BLaER1 treated with 17β-estradiol and CSF1 and Interleukin-3, amounts not matched to agents 10 nM and 100 nM (cell line): ENCODE results near the gene MSL2.
"Not testable (repeated sequence)": the region's sequence is repeated elsewhere in the genome, so short reads cannot be mapped to it uniquely, and the experiment has no call there.

ENCODE experiments used
- H3K27ac ChIP-seq, 11 experiments: shearing (Covaris generic); formaldehyde crosslinking; 2 replicates each; pipeline ENCODE4 v1.8.1; 2022
- H3K27me3 ChIP-seq, 11 experiments: shearing (Covaris generic); formaldehyde crosslinking; 2 replicates each; pipeline ENCODE4 v1.8.1; 2022
- H3K36me3 ChIP-seq, 11 experiments: shearing (Covaris generic); formaldehyde crosslinking; 2 replicates each; pipeline ENCODE4 v1.8.1; 2022
- H3K4me1 ChIP-seq, 10 experiments: shearing (Covaris generic); formaldehyde crosslinking; 2 replicates each; pipeline ENCODE4 v1.8.1; 2022
- H3K4me2 ChIP-seq, 11 experiments: shearing (Covaris generic); formaldehyde crosslinking; 2 replicates each; pipeline ENCODE4 v1.8.1; 2022
- H3K4me3 ChIP-seq, 10 experiments: shearing (Covaris generic); formaldehyde crosslinking; 2 replicates each; pipeline ENCODE4 v1.8.1; 2022
- H3K9ac ChIP-seq, 11 experiments: shearing (Covaris generic); formaldehyde crosslinking; 2 replicates each; pipeline ENCODE4 v1.8.1; 2022
- H3K9me3 ChIP-seq, 11 experiments: shearing (Covaris generic); formaldehyde crosslinking; replicated peaks in 1 of 11; 2 replicates each; pipeline ENCODE4 v1.8.1; 2022
- H4K20me1 ChIP-seq, 11 experiments: shearing (Covaris generic); formaldehyde crosslinking; 2 replicates each; pipeline ENCODE4 v1.8.1; 2022
- Cebpa-rat ChIP-seq, 11 experiments: shearing (Covaris generic); IDR thresholded peaks; 2 replicates each; pipeline ENCODE4 v1.8.1; 2022

Gene MSL2

DNA sequence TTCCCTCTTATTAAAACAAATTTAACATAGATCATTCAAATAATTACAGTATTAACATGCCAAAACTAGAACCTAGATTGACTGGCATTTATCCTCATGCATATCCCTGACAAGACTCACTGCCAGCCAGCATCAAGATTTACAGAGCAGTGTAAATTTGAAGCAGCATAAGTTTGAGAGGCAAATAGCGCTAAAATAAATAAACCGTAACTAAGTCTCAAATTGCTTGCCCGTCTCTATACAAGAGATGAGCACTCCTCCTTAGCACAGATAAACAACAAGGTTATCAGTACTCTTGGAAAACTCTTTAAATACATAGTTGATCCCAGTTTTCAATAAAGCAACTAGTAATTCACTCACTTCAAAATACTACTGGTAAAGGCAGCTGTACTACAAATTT is 29.6 kb downstream of the MSL2 start:
- Histone ChIP-seq H3K9ac (no peak overlapping the region), H4K20me1 (peaks cover 86 to 100% (median 99%) of the 10 kb centered on the region in 11 experiments), H3K9me3 (peaks cover 0 to 69% (median 39%) of the 10 kb centered on the region in 11 experiments; a peak in 19 of 22 replicates), H3K36me3 (peaks cover 0 to 47% (median 22%) of the 10 kb centered on the region in 11 experiments; a peak in 19 of 22 replicates), H3K4me3 (no peak overlapping the region), H3K27me3 (no peaks in the 10 kb centered on the region), H3K27ac (no peak overlapping the region), H3K4me1 (peaks cover 14 to 31% (median 25%) of the 10 kb centered on the region in 10 experiments), H3K4me2 (no peak overlapping the region)
- no peak for TF ChIP-seq Cebpa-rat (IDR thresholded peaks at IDR 0.05)

DNA sequence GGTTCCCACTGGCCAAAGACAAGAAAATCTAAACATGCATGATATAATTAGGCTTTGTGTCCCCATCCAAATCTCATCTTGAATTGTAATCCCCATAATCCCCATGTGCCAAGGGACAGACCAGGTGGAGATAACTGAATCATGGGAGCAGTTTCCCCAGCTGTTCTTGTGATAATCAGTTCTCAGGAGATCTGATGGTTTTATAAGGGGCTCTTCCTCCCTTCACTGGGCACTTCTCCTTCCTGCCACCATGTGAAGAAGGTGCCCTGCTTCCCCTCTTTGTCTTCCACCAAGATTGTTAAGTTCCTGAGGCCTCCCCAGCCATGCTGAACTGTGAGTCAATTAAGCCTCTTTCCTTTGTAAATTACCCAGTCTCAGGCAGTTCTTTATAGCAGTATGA is 32.5 kb downstream of the MSL2 start:
- H3K27me3 ChIP-seq, H3K9ac ChIP-seq, H3K4me3 ChIP-seq: not testable (repeated sequence)
- Histone ChIP-seq H3K36me3 (peaks cover 0 to 52% (median 36%) of the 10 kb centered on the region in 11 experiments; a peak in 19 of 22 replicates), H4K20me1 (peaks cover 84 to 99% (median 97%) of the 10 kb centered on the region in 11 experiments), H3K4me2 (peak overlapping the region in 6 of 11 experiments; percentile 1 to 47 (median 6); a peak in 5 of 22 replicates), H3K4me1 (peaks cover 9 to 21% (median 16%) of the 10 kb centered on the region in 10 experiments; a peak in 19 of 20 replicates), H3K9me3 (peaks cover 0 to 76% (median 59%) of the 10 kb centered on the region in 11 experiments; a peak in 19 of 22 replicates), H3K27ac (peak overlapping the region in 5 of 11 experiments; percentile 3 to 47 (median 18); a peak in 4 of 22 replicates)

DNA sequence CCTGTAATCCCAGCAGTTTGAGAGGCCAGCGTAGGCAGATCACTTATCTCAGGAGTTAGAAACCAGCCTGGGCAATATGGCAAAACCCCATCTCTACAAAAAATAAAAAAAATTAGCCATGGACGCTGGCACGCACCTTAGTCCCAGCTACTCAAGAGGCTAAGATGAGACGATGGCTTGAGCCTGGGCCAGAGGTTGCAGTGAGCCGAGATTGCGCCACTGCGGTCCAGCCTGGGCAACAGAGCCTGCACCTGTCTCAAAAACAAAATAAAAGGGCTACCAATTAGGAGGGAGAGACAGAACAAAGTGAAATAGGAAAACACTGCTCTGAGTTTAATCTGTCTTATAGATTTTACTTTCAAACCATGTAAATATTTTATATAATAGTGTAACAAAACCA is 33.8 kb downstream of the MSL2 start:
- H3K9ac ChIP-seq: no peak overlapping the region
- no peak overlapping the region for H3K27ac ChIP-seq
- no peaks in the 10 kb centered on the region for H3K27me3 ChIP-seq
- H3K4me3 ChIP-seq: no peak overlapping the region
- H3K9me3 ChIP-seq: peaks cover 0 to 71% (median 55%) of the 10 kb centered on the region in 11 experiments; a peak in 19 of 22 replicates
- H3K36me3 ChIP-seq: peaks cover 0 to 54% (median 33%) of the 10 kb centered on the region in 11 experiments; a peak in 19 of 22 replicates
- peaks cover 9 to 27% (median 16%) of the 10 kb centered on the region in 10 experiments; a peak in 19 of 20 replicates for H3K4me1 ChIP-seq
- no peak overlapping the region for H3K4me2 ChIP-seq
- peaks cover 86 to 99% (median 97%) of the 10 kb centered on the region in 11 experiments for H4K20me1 ChIP-seq
- TF ChIP-seq Cebpa-rat (IDR thresholded peaks at IDR 0.05): no peak

DNA sequence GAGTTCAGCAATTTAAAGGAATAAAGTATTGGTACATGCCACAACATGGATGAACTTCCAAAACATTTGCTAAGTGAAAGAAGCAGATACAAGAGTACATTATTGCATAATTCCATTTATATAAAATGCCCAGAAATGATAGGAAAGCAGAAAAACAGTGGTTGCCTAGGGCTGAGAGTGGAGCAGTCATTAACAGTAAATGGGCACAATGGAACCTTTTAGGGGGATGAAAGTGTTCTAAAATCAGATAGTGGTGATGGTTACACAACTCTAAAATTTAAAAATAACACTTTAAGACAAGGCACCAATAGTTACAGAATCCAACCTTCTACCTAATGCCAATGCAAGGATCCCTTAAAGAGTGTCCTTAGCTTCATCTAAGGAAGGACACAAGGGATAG is 34.6 kb downstream of the MSL2 start:
- Histone ChIP-seq H3K27ac (no peak overlapping the region), H3K4me2 (no peak overlapping the region), H3K9ac (no peak overlapping the region), H4K20me1 (peaks cover 87 to 99% (median 97%) of the 10 kb centered on the region in 11 experiments), H3K4me1 (peaks cover 9 to 32% (median 17%) of the 10 kb centered on the region in 10 experiments; a peak in 19 of 20 replicates), H3K27me3 (no peaks in the 10 kb centered on the region), H3K9me3 (peaks cover 0 to 68% (median 53%) of the 10 kb centered on the region in 11 experiments; a peak in 19 of 22 replicates), H3K4me3 (no peak overlapping the region), H3K36me3 (peaks cover 0 to 54% (median 33%) of the 10 kb centered on the region in 11 experiments; a peak in 19 of 22 replicates)
- TF ChIP-seq Cebpa-rat (IDR thresholded peaks at IDR 0.05): no peak

DNA sequence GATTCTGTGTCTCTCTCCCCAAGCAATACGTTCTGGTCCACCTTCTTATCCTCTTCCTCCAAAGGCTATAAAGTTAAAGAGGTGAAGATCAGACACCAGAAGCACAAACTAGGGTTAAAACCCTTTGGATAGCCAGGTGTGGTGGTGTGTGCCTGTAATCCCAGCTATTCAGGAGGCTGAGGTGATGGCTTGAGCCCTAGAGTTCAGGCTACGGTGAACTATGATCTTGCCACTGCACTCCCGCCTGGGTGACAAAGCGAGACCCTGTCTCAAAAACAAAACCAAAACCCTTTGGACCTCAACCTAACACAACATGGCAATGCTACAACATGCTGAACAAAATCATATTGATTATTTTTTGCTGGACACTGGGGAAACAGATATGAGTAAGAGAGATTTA is 43.2 kb downstream of the MSL2 start:
- peaks cover 0 to 4% (median 0%) of the 10 kb centered on the region in 11 experiments; a peak in 1 of 22 replicates for H3K9me3 ChIP-seq
- no peak overlapping the region for H3K27ac ChIP-seq

DNA sequence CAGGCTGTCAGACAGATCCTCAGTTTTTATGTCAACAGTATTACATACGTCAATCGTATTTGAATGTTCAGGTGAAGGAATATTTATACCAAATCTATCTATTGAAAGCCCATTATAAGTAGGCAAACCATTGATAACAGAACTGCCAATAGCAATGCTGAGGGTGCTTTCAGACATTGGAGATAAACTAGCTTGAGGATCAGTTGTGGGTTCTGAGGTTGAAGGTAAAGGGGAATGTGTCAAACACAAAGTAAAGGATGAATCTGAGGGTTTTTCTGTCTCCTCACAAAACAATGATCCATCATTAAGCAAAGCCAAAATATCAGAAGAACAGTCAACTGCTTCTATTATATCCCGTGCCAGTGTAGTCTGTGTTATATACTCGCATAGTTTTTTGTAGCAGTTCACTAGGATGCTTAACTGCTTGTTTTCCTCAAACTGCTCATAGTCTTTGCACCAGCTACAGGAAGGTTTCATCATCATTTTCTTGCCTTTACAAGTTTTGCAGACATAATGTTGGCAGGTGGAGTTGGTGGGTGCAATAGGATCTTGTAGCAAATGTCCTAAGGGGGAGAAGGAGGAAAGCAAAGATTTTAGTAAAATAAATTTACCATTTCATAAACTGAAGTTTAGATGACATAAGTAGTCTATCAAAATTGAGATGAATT is 43.8 kb downstream of the MSL2 start:
- Histone ChIP-seq H3K4me3 (no peak overlapping the region), H3K36me3 (peaks cover 48 to 69% (median 64%) of the 10 kb centered on the region in 11 experiments), H3K4me2 (no peak overlapping the region), H3K9ac (no peak overlapping the region), H3K27me3 (no peaks in the 10 kb centered on the region), H4K20me1 (peaks cover 85 to 100% (median 100%) of the 10 kb centered on the region in 11 experiments), H3K9me3 (no peaks in the 10 kb centered on the region), H3K27ac (no peak overlapping the region), H3K4me1 (peaks cover 0 to 24% (median 0%) of the 10 kb centered on the region in 10 experiments; a peak in 5 of 20 replicates)
- no peak for TF ChIP-seq Cebpa-rat (IDR thresholded peaks at IDR 0.05)

More for the DNA sequence above, 43.2 kb downstream of the MSL2 start:
- H3K4me1 ChIP-seq: peaks cover 0 to 28% (median 0%) of the 10 kb centered on the region in 10 experiments; a peak in 5 of 20 replicates
- no peak overlapping the region for H3K4me2 ChIP-seq
- H3K27me3 ChIP-seq: no peaks in the 10 kb centered on the region
- H3K4me3 ChIP-seq: no peak overlapping the region
- H3K9ac ChIP-seq: no peak overlapping the region
- TF ChIP-seq Cebpa-rat (IDR thresholded peaks at IDR 0.05): no peak
- peaks cover 90 to 100% (median 100%) of the 10 kb centered on the region in 11 experiments for H4K20me1 ChIP-seq
- peaks cover 42 to 69% (median 58%) of the 10 kb centered on the region in 11 experiments for H3K36me3 ChIP-seq

DNA sequence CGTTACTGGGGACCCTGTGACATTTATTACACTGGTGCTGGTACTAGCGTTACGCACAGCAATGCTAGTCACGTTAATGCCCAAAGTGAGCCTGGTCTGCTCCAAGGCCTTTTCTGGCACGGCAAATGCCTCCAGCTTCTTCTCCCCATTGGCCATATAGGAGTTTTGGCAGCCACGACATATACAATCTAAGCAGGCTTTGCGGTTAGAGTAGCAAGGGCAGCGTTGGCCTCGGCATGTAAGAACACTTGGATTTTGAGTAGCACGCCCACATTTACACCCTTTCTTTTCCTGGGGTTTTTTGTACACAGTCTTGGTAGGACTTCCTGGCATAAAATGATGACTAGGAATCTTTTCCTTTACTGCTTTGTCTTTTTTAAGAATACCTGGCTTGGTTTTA is 44.9 kb downstream of the MSL2 start:
- no peak overlapping the region for H3K9ac ChIP-seq
- no peak overlapping the region for H3K27ac ChIP-seq
- H3K4me2 ChIP-seq: no peak overlapping the region
- H3K4me3 ChIP-seq: no peak overlapping the region
- H3K36me3 ChIP-seq: peaks cover 53 to 73% (median 67%) of the 10 kb centered on the region in 11 experiments
- no peaks in the 10 kb centered on the region for H3K9me3 ChIP-seq
- TF ChIP-seq Cebpa-rat (IDR thresholded peaks at IDR 0.05): no peak
- H4K20me1 ChIP-seq: peaks cover 79 to 100% (median 97%) of the 10 kb centered on the region in 11 experiments
- H3K27me3 ChIP-seq: no peaks in the 10 kb centered on the region
- H3K4me1 ChIP-seq: peaks cover 0 to 17% (median 0%) of the 10 kb centered on the region in 10 experiments; a peak in 5 of 20 replicates

DNA sequence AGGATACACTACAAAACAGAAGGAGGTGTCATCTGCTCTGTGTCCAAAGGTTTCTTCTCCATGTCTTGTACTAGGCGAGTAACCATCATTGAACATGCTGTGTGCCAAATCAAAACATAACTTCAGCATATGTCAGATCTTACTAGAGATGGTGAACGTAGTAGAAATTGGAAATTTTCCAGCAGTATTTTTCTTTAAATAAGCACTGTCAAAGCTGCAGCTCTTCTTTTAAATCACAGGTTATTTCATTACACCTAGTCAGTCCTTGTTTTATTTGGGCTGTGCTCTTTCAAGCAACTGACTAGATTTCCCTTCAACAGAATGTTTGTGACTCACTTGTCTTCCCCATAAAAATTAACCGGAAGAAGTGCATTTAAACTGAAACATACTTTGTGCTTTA is 46.5 kb downstream of the MSL2 start:
- Histone ChIP-seq H3K4me2 (no peak overlapping the region), H3K36me3 (peaks cover 61 to 89% (median 76%) of the 10 kb centered on the region in 11 experiments), H3K27me3 (no peaks in the 10 kb centered on the region), H3K27ac (no peak overlapping the region), H3K9ac (no peak overlapping the region), H3K4me1 (peaks cover 0 to 4% (median 0%) of the 10 kb centered on the region in 10 experiments; a peak in 4 of 20 replicates), H4K20me1 (peaks cover 64 to 99% (median 86%) of the 10 kb centered on the region in 11 experiments), H3K4me3 (no peak overlapping the region), H3K9me3 (no peaks in the 10 kb centered on the region)
- TF ChIP-seq Cebpa-rat (IDR thresholded peaks at IDR 0.05): no peak

DNA sequence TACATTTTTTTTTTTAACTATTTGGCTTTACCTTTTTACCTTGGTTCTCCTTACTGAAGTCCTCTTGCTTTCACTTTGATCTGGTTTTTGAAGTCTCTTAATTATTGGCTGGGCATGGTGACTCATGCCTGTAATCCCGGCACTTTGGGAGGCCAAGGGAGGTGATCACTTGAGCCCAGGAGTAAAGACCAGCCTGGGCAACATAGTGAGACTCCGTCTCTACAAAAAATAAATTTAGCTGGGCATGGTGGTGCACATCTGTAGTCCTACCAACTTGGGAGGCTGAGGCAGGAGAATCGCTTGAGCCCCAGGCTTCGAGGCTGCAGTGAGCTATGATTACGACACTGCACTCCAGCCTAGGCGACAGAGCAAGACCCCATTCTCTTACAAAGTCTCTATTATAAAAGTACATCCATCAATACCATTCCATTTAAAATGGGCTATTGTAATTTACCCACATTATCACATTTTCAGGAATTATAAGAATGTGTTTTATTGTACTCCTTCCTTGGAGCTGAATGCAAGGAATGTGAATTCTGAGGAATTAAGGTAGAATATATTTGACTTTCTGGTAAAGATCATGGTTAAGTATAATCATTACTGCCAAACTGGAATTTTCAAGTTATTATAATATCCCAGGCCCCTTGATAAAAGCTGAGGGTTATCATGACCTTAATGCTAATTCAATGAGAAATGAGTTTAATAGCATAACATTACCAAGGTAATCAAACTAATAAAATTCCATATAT is 49.0 kb downstream of the MSL2 start:
- Histone ChIP-seq H3K9ac (no peak overlapping the region), H3K4me1 (peaks cover 0 to 16% (median 8%) of the 10 kb centered on the region in 10 experiments; a peak in 16 of 20 replicates), H3K27me3 (no peaks in the 10 kb centered on the region), H4K20me1 (peaks cover 38 to 84% (median 64%) of the 10 kb centered on the region in 11 experiments), H3K4me3 (no peak overlapping the region), H3K27ac (no peak overlapping the region), H3K9me3 (no peaks in the 10 kb centered on the region), H3K4me2 (no peak overlapping the region), H3K36me3 (peaks cover 53 to 86% (median 68%) of the 10 kb centered on the region in 11 experiments)
- TF ChIP-seq Cebpa-rat (IDR thresholded peaks at IDR 0.05): no peak; a peak in 1 of 22 replicates

DNA sequence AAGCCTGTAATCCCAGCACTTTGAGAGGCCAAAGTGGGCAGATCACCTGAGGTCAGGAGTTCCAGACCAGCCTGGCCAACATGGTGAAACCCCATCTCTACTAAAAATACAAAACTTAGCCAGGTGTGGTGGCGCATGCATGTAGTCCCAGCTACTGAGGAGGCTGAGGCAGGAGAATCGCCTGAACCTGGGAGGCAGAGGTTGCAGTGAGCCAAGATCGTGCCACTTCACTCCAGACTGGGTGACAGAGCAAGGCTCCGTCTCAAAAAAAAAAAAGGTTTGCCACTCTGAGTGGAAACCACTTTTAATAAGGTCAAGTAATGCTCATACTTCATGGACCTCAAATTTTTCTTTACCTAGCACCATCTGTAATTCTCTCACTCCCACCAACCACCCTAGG is 51.7 kb downstream of the MSL2 start:
- not testable (repeated sequence) for H3K9ac ChIP-seq, H3K4me3 ChIP-seq
- H3K36me3 ChIP-seq: peaks cover 30 to 58% (median 41%) of the 10 kb centered on the region in 11 experiments; a peak in 21 of 22 replicates

More for the DNA sequence above, 51.7 kb downstream of the MSL2 start:
- H3K9me3 ChIP-seq, H3K27me3 ChIP-seq, H3K4me2 ChIP-seq, H3K27ac ChIP-seq: not testable (repeated sequence)
- Histone ChIP-seq H4K20me1 (peaks cover 14 to 56% (median 36%) of the 10 kb centered on the region in 11 experiments; a peak in 21 of 22 replicates), H3K4me1 (peaks cover 5 to 36% (median 29%) of the 10 kb centered on the region in 10 experiments; a peak in 18 of 20 replicates)
